ENCODE measurements around the gene FBXO34. TPM values are rescaled to one million over a fixed set of nuclear protein-coding genes. Genes with fewer than 3 reads are reported as not detected.

The FBXO34 gene
- total RNA-seq, 2 donors from 2014 or later = 44.1 to 51.6 TPM

DNA sequence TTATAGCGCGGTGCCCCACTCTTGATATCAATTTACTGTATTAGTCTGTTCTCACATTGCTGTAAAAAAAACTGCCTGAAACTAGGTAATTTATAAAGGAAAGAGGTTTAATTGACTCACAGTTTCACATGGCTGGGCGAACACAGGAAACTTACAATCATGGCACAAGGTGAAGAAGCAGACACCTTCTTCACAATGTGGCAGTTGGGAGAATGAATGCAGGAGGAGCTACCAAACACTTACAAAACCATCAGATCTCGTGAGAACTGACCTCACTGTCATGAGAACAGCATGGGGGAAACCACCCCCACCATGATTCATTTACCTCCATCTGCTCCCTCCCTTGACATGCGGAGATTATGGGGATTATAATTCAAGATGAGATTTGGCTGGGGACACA is 42.3 kb downstream of the FBXO34 start:
- Mint-ChIP-seq H3K4me3 (no peak overlapping the region), H3K4me1 (peaks cover 35% of the 10 kb centered on the region), H3K27ac (peak overlapping the region; percentile 50), H3K27me3 (ENCODE audit: insufficient read depth) (no peaks in the 10 kb centered on the region), H3K36me3 (ENCODE audit: low read depth) (peaks cover 72% of the 10 kb centered on the region), H3K9me3 (peaks cover 43% of the 10 kb centered on the region)
- DNase-seq = no peak
- Histone ChIP-seq H3K4me1 (ENCODE audit: control insufficient read depth, insufficient read depth, low read length) (peaks cover 3% of the 10 kb centered on the region), H3K9ac (ENCODE audit: extremely low read depth, low read length, poor library complexity, severe bottlenecking) (no peak overlapping the region), H3K27me3 (ENCODE audit: control insufficient read depth, insufficient read depth, low read length, poor library complexity, severe bottlenecking) (no peaks in the 10 kb centered on the region), H3K9me3 (ENCODE audit: control insufficient read depth, low read length) (peaks cover 75% of the 10 kb centered on the region), H3K4me3 (ENCODE audit: low read length) (peak overlapping the region; percentile 69), H3K36me3 (ENCODE audit: control insufficient read depth, insufficient read depth, low read length) (peaks cover 78% of the 10 kb centered on the region), H3K27ac (ENCODE audit: low read depth, low read length) (no peak overlapping the region)
- TF ChIP-seq, protein P1, sequence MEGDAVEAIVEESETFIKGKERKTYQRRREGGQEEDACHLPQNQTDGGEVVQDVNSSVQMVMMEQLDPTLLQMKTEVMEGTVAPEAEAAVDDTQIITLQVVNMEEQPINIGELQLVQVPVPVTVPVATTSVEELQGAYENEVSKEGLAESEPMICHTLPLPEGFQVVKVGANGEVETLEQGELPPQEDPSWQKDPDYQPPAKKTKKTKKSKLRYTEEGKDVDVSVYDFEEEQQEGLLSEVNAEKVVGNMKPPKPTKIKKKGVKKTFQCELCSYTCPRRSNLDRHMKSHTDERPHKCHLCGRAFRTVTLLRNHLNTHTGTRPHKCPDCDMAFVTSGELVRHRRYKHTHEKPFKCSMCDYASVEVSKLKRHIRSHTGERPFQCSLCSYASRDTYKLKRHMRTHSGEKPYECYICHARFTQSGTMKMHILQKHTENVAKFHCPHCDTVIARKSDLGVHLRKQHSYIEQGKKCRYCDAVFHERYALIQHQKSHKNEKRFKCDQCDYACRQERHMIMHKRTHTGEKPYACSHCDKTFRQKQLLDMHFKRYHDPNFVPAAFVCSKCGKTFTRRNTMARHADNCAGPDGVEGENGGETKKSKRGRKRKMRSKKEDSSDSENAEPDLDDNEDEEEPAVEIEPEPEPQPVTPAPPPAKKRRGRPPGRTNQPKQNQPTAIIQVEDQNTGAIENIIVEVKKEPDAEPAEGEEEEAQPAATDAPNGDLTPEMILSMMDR (conservative IDR thresholded peaks at IDR 0.05) = no peak
- 90 to 97% methylated on average over 3 to 4 of the region's 5 CpGs for WGBS, 2 experiments (ENCODE audit: insufficient coverage in 1 of 2, insufficient read length in 1 of 2)

DNA sequence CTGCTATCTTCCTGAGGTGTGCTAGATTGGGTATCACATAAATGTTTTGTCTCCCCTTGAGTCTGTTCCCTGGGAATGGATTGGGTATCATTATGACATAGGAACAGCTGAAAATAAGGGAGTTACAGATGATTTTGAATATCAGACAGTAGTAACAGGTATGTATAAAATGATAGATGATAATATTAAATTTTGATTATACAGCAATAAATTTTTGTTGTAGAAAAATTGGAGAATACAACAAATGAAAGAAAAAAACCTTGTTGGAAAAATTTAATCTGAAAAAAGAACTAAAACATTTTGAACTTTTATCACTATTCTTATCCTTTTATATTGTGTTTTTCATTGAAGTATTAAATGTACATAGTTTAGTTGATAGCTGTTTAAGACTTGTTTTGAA is 43.2 kb downstream of the FBXO34 start:
- peaks cover 3% of the 10 kb centered on the region for H3K4me1 ChIP-seq (ENCODE audit: control insufficient read depth, insufficient read depth, low read length)
- peaks cover 79% of the 10 kb centered on the region for H3K36me3 Mint-ChIP-seq (ENCODE audit: low read depth)

GRCh38 chr14:55316564-55316963 is 45.3 kb downstream of the FBXO34 start:
- no peak overlapping the region for H3K27ac ChIP-seq (ENCODE audit: low read depth, low read length)
- H3K4me1 Mint-ChIP-seq = peaks cover 17% of the 10 kb centered on the region
- H3K4me1 ChIP-seq (ENCODE audit: control insufficient read depth, insufficient read depth, low read length) = no peaks in the 10 kb centered on the region
- peaks cover 90% of the 10 kb centered on the region for H3K36me3 ChIP-seq (ENCODE audit: control insufficient read depth, insufficient read depth, low read length)
- TF ChIP-seq, protein P1 (conservative IDR thresholded peaks at IDR 0.05) = no peak
- no peaks in the 10 kb centered on the region for H3K27me3 ChIP-seq (ENCODE audit: control insufficient read depth, insufficient read depth, low read length, poor library complexity, severe bottlenecking)
- H3K36me3 Mint-ChIP-seq (ENCODE audit: low read depth) = peaks cover 76% of the 10 kb centered on the region
- WGBS, 2 experiments (ENCODE audit: insufficient coverage in 1 of 2, insufficient read length in 1 of 2) = 93 to 100% methylated on average over 4 of the region's 4 CpGs
- H3K27ac Mint-ChIP-seq = peak overlapping the region; percentile 23
- H3K9ac ChIP-seq (ENCODE audit: extremely low read depth, low read length, poor library complexity, severe bottlenecking) = no peak overlapping the region
- DNase-seq = no peak
- H3K27me3 Mint-ChIP-seq (ENCODE audit: insufficient read depth) = no peaks in the 10 kb centered on the region
- no peak overlapping the region for H3K4me3 Mint-ChIP-seq
- peak overlapping the region; percentile 23 for H3K4me3 ChIP-seq (ENCODE audit: low read length)
- peaks cover 33% of the 10 kb centered on the region for H3K9me3 Mint-ChIP-seq
- peaks cover 80% of the 10 kb centered on the region for H3K9me3 ChIP-seq (ENCODE audit: control insufficient read depth, low read length)

More for the DNA sequence above, 43.2 kb downstream of the FBXO34 start:
- H3K9ac ChIP-seq (ENCODE audit: extremely low read depth, low read length, poor library complexity, severe bottlenecking) = no peak overlapping the region
- DNase-seq = no peak
- H3K4me3 ChIP-seq (ENCODE audit: low read length) = peak overlapping the region; percentile 69
- H3K4me1 Mint-ChIP-seq = peaks cover 32% of the 10 kb centered on the region
- no peak overlapping the region for H3K4me3 Mint-ChIP-seq
- TF ChIP-seq, protein P1 (conservative IDR thresholded peaks at IDR 0.05) = no peak
- no peaks in the 10 kb centered on the region for H3K27me3 ChIP-seq (ENCODE audit: control insufficient read depth, insufficient read depth, low read length, poor library complexity, severe bottlenecking)
- peaks cover 87% of the 10 kb centered on the region for H3K36me3 ChIP-seq (ENCODE audit: control insufficient read depth, insufficient read depth, low read length)
- no peaks in the 10 kb centered on the region for H3K27me3 Mint-ChIP-seq (ENCODE audit: insufficient read depth)
- peaks cover 43% of the 10 kb centered on the region for H3K9me3 Mint-ChIP-seq
- no peak overlapping the region for H3K27ac ChIP-seq (ENCODE audit: low read depth, low read length)
- no peak overlapping the region for H3K27ac Mint-ChIP-seq
- peaks cover 84% of the 10 kb centered on the region for H3K9me3 ChIP-seq (ENCODE audit: control insufficient read depth, low read length)
